Non-pigmented ciliary epithelial cell (primary cell): ENCODE measurements around the gene STAT4.
A peak's percentile ranks its signal among the peaks of the same experiment; 100 is the strongest.

ENCODE experiments used
- DNase-seq: peaks from one replicate; pipeline ENCODE4 v3.0.0-alpha.2; 2010; ENCODE audit warnings: low read depth

The STAT4 gene

DNA sequence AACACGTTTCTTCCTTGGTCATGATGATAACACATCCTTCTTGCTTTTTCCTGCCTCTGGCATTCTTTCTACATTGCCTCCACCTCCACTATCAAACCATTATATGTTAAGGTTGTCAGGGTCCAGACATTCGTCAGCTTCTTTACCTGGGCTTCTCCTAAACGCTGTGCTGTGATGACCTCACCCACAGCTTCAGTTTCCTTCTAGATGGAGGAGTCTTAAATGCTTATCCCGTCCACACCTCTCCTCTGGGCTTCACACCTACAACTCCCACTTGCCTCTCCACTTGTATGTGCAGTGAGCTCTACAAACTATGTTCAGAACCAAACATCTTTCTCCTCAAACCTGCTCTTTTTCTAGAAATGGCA lies 136.2 kb downstream of the STAT4 start:
- DNase-seq = no peak

DNA sequence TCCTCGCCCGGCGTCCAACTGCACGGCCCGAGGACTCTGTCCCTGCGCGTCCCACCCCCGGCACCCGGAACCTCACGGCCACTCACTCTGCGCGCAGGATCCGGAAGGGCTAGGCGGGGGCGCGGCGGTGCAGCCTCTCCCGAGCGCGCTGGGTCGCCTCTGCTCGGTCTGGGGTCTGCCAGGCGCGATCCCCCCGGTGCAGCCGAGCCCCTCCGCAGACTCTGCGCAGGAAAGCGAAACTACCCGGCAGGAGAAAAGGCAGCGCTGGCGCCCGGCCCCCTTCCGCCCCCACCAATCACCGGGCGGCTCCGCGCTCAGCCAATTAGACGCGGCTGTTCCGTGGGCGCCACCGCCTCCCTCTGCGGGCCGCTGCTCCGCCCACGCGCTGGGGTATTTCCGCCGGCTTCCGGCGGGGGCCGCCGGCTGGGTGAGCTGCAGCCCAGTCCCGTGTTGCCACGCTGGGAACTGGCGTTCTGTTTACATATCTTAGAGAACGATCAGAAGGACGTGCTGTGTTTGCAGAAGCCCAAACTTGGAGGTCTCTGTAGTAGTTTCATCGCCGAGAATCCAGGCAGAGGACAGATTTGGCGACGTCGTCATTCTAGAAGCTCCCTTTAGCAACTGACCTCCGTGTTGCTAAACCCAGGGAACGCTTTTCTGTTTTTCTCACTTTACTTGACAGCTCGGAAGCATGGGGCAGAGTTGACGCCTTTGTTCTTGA lies 136.7 kb downstream of the STAT4 start, which contains the start of gene STAT1:
Gene STAT1 (minus strand): TSS at position 240 of the 721 bp plus-strand sequence. CDS start 4,168 bp downstream, outside the sequence.
- DNase-seq = peak; percentile 54

DNA sequence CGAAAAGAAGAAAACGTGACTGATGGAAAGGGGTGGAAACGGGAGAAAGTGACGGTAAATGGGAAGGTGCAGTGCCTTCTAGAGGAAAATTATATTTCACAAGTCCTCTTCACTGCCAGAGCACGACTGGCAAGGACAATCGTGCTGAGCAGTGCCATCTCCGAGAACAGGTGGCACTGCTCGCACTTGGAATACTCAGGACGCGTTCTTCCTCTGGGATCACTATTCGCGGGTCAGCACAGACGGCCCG lies 137.2 kb downstream of the STAT4 start:
- DNase-seq = no peak

DNA sequence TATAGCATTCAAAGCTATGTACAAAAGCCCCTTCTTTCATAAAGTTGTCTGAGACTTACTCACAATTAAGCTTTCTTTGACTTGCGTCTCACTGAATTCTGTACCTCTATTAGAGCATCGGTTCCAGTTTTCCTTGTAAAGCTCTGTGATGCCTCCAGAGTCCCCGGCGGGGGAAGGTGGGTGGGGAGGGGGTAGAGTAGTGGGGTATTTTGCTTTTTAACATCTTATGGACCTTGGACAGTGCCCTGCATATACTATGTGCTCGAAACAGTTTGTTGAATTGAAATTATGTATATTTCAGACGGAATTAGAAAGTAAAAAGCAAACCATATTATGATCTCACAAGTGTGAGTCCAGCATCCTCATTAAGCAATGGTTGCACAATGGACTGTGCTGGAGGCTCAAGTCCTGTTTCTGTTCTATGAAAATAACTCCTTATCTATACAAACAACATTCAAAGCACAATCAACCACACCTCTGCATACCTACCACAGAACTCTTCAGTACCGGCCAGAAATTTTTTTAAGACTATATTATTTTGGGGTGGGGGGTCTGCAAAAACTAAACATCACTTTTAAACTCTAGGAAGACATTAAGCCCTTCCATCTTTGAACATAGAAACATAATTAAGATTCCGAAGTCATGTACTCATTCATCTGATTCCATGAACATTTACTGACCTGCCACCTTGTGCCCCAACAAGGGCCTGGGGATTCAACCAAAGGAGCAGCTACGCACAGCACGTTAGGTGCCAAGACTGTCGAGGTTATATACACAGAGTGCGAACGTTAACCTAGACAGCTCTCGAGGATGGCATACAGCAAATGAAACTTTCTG lies 137.7 kb downstream of the STAT4 start:
- DNase-seq = no peak

DNA sequence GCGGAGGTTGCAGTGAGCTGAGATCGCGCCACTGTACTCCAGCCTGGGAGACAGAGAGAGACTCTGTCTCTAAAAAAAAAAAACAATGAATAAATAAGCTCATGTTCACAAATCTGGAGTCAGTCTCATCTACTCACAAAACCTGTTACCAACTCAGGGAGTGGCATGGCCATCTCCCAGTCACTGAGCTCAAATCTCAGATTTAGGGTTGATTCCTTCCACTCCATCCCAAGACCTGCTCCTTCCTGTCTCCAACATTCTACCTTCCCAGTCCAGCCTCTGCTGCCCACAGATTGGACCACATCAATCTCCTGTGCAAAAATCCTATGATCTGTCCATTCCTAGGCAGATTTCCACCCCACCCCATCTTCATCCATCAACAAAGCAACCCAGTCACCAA lies 138.4 kb downstream of the STAT4 start:
- DNase-seq = no peak

DNA sequence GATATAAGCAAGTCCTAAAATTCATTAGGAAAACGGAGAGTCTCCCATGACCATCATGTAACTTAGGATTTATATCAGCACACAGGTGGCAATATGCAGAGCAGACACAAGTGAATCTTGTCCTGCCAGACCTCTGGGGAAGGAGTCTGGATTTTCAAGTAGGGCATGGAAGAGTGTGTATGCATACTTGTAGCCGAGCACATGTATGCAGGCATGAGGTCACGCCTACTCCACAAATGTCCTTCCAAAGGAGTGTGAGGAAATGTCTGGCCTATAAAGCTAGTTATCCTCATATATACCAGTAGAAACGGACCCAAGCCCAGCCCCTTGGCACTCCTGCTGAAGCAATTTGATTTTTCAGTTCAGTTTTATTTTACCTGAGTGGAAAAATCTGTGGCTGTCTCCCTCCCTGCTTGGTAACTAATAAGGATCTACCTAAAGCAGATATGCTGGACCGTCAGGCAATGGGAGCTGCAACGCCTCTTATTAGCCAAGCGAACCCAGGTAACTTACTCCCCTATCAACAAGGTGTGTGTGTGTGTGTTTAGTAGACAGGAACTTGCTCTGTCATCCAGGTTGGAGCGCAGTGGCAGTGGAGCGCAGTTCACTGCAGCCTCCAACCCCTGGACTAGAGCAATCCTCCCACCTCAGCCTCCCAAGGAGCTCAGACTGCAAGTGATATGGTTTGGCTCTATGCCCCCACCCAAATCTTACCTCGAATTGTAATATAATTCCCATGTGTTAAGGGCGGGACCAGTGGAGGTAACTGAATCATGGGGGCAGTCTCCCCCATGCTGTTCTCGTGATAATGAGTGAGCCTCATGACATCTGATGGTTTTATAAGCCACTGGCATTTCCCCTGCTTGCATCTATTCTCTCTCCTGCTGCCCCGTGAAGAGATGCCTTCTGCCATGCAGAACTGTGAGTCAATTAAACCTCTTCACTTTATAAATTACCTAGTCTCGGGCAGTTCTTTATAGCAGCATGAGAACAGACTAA lies 139.6 kb downstream of the STAT4 start:
- DNase-seq = no peak

DNA sequence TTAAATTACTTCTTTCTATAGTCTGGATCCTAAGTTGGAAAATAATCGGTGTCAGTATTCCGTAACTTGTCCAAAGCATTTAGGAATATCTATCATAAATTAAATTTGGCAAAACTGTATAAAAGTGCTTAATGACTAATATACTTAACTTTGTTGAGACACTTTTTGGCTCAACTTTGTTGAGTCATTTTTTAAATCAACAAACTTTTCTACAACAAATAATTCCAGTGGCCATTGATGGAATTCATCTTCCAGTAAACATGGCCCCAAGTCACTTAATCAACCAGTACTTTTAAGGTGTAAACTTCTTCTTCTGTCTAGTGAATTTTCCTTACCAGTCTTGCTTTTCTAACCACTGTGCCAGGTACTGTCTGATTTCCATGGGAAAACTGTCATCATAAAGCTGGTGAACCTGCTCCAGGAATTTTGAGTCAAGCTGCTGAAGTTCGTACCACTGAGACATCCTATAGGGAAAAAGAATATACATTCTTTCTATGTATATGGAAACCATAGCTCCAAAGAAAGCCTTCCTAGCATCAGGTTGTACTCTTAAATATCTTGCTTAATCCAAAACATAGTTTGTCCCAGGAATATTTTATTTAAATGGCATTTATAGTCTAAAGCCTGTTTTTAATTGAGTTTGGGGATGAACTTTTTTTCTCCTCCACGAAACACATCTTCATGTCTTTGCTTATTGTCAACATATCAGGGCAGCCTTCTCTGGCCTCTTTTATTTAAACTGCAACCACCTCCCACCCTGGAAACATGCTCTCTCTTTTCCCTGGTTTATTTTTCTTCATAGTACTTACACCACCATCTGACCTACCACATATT lies 141.0 kb downstream of the STAT4 start:
- DNase-seq = no peak

DNA sequence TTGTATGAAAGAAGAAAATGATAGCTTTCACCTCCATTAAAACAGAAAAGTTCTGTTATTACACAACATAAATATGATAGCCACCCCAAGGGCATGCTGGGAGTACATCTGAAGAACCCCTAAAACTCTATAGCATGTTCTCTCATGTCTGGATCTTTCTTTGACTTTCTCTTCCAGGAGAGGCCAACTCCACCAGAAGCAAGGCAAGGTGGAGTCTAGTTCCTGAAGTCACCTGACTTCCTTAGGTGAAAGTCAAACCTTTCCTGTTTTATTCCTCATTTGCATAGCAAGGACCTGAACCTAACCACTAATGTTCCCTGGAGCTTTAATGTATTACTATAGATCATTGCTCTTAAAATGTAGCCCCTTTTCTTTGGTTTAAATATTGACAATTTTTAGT lies 142.5 kb downstream of the STAT4 start:
- DNase-seq = no peak

DNA sequence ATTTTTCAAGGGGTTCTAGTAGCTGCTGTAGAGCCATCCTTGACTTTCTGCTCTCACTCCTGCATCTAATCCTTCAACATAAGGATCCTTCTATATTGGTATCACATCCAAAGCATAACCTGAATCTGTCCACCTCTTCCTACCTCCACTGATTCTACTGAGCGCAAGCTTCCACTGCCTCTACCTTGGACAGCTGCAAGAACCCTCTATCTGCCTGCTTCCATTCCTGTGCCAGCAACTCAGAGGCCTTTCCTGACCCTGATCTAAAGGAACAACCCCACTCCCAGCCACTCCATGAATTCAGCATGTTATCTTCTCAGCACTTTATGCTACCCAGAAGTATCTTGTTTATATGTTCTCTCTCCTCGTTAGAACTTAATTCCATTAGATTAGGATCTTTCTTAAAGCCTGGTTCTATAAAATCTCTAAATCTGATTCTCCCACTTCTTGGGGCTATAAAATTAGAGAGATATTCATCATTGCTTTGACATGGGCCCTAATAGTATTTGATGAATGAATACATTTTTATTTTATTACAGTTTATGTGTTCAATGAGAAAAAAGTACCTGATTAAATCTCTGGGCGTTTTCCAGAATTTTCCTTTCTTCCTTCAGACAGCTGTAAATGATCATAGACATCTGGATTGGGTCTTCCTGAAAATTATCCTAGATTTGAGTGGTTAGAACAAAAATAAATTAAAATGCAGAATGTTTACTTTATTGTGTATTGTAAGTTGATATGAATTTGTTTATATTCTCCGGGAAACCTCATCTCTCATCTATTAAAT lies 143.6 kb downstream of the STAT4 start:
- no peak for DNase-seq

DNA sequence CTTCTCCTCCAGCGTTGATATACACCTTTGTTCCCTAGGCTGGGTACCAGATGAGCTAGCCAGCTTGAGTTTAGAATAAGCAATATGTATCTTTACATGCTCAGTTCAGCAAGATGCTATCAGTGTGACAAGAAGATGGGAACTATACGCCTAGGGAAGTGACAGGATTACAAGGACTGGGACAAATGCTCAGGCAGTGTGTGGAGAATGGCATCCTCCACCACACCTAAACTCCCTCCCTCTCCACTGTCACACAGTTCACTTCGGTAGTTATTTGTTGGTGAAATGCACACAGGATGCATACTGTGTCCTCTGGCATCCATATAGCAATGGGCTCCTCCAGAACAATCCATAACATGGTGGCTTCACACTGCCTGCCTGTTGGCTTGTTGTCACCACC lies 144.5 kb downstream of the STAT4 start:
- DNase-seq = no peak

DNA sequence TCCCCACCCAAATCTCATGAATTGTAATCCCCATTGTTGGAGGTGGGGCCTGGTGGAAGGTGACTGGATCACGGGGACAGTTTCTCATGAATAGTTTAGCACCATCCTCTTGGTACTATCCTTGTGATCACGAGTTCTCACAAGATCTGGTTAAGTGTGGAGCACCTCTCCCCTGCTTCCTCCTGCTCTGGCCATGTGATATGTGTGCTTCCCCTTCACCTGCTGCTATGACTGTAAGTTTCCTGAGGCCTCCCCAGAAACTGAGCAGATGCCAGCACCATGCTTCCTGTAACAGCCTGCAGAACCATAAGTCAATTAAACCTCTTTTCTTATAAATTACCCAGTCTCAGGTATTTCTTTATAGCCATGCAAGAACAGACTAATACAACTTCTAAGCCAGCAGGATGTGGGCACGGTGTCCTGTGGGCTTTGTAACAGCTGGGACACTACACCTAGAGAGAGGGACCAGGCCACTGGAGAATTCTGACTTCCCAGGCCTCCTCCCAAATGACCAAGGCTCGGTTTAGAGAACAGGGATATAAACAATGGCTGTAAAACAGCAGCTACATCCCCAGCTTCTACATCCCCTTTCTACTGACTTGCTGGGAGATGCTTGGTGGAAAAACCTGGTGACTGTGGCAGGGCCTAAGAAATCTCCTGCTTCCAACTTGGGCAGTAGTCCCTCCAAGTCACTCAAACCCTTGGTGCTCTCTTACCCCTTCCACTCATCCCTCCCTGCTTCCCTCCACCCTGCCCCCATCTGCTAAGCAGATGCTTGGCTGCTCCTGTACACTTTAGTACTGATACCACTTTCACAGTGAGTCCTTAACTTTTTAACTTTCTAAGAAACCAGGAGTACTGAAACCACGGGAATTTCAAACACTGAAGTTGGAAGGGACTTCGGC lies 147.1 kb downstream of the STAT4 start:
- DNase-seq = no peak

DNA sequence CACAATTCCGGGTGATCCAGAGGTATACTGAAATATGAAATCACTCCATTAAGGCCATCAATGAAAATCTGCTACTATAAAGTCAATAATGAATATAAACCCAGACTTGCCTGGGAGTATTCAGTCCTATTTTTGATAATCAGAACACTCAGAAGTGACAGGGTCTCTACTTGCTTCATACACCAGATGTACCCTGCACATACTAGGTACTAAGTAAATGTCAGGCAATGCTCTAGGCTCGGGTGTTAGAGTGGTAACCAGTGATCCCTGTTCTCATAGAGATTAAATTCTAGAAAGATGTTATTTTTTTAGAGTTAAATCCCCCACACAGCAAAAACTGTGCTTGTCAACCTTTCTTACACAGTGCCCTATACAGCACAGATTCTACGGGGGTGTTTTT lies 149.2 kb downstream of the STAT4 start:
- DNase-seq = no peak

DNA sequence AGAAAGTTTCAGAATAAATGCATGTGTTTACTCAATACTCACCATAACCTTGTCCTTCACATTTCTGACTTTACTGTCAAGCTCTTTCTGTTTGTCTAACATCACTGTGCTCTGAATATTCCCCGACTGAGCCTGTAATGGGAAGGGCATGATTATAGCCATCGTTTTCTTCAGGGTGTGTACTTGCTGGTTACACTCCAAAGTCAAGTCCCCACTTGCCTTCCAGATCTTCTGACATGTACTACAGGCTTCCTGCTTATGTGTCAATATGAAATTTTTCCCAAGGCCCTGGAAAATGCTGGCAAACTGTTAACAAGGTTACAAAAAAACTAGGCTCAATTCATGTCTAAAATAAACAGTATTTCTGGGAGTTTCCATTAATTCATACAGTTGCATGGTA lies 149.8 kb downstream of the STAT4 start:
- DNase-seq = no peak

DNA sequence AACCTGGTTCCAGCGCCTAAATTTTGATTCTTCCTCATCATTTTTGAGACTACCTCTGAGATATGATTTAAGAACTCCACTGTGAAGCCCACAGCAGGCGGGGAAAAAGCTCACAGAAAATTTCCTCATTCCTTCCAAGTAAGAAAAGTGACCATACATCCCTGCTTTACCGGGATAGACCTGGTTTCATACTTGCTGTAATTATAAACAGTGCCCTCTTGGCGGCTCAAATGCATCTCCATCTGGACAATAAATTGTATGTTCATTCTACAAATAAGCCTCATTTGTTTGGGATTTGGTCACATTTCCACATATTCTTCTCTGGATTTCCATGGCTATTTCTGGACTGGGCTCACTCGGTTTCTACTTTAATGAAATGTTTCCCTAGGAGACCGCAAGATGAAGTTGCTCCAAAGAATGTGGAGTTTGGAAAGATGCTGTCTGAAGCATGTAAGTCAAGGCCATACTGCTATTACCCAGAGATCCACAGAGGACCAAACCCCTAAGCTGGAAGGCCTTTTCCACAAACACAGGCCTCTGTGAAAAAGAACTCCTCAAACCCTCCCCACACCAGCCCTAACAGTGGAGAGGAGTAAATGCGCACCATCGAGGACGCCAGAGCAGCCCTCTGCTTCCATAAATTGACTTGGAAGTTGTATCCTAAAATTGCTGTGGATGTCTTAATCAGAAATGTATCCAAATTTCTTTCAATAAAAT lies 150.7 kb downstream of the STAT4 start:
- no peak for DNase-seq

DNA sequence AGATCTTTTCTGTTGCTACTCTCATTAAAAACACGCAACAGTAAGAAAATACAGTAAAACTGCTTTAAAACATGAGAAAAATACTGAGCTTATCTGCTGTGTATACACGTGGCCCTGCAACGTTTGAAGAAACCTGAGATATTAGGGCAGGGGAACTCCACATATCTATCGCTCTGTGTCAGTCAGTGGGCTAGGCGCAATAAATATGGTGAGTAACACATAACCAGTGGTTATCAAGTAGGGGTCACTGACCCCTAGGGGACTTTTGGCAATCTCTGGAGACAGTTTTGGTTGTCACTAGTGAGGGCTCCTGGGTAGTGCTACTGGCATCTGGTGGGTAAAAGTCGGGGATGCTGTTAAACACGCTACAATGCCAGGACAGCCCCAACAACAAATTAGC lies 151.7 kb downstream of the STAT4 start:
- DNase-seq = no peak

DNA sequence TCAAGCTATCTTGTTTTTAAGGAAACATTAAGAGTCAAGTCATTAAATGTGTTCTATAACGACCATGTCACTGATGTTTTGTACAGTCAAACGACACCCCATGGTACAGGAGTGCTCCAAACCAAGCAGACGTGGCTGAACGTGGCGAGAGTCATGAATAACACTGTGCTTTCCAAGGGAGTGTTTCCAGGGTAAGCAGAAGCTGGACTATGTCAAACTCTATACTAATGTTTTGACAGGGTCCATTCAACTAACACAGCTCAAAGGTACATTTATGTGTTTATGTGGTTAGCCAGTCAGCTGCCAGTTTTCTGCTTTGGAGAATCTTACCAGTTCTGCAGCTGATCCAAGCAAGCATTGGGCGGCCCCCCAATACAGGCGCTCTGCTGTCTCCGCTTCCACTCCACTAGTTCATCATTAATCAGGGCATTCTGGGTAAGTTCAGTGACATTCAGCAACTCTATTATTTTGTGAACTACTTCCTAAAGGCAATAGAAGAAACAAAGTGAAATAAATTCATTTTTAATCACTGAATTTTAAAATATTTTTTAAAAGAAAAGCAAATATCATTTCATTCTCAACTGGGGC lies 153.2 kb downstream of the STAT4 start:
- no peak for DNase-seq

DNA sequence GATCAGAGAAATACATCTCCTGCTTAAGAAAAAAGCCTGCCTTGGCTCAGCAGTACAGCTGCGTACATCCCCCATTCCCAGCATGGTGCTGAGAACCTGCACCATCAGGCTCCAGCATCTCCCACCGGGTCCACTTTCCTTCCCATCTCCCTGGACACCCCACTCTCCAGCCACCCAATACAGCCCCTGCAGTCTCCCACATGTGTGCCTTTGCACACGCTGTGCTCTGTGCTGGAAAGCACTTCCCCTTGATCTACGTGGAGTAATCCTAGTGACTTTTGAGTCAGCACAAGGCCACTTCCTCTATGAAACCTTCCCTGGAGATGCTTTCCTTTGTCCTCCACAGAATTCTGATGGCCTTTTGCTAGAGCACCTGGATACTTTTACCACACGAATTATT lies 153.8 kb downstream of the STAT4 start:
- DNase-seq = no peak

DNA sequence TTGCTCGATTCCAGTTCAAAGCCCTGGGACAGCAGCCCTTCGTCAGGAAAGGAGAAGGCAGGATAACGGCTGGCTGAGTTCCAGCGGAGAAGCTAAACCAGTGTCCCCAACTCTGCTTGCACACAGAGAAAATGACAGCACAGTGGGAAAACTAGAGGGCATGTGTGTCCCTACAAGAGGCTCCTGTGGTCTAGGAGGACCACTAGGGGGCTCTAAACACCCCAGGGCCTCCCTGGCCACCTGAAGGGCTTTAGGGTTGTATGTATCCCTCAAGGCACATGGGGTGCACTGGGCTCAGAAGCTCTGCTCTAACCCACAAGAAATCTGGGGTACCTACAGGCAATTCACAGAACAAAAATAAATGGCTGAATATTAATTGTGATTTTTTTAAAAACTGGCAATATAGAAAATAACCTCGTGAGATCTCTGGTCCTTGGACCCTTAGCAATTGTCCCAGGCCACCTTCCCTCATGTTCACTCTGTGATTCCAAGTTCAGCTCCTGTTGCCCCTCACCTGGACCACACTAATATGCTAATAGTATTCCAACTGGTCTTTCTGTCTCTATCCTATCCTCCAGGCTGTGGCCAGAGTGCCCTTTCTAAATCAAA lies 154.4 kb downstream of the STAT4 start:
- no peak for DNase-seq
